ENCODE results near the gene VEGFB. TPM values are rescaled to one million over a fixed set of nuclear protein-coding genes. Genes with fewer than 3 reads are reported as not detected.

VEGFB gene
- total and polyA plus RNA-seq, 2 of the 8 experiments (the other 6 are each of a cell fraction or from before 2014, with no cell fraction given) = 9.3 to 49.6 TPM

- Histone ChIP-seq H3K9me3 (ENCODE audit: insufficient read depth in 2 of 2, low read depth in 1 of 2, low read length in 1 of 2) (no peaks in the 10 kb centered on the region), H3K23me2 (ENCODE audit: low read depth, low read length) (peaks cover 15% of the 10 kb centered on the region), H4K8ac (ENCODE audit: extremely low read depth, insufficient read depth, low read length) (no peak overlapping the region; the same call in 1 of the 2 replicates), H2BK12ac (ENCODE audit: low read depth, low read length) (no peak overlapping the region), H3K4me1 (replicated peaks in 1 of 4; ENCODE audit: control insufficient read depth in 3 of 4, insufficient read depth in 4 of 4, low read length in 3 of 4) (peaks cover 0 to 29% (median 12%) of the 10 kb centered on the region in 4 experiments; a peak in 6 of 7 replicates), H3K9ac (replicated peaks in 1 of 4; ENCODE audit: extremely low read depth in 1 of 4, low read depth in 3 of 4, low read length in 3 of 4) (no peak overlapping the region), H3K18ac (ENCODE audit: extremely low read depth, low read length) (no peak overlapping the region), H4K91ac (replicated peaks; ENCODE audit: insufficient read length, low read length) (no peak overlapping the region), H3K23ac (ENCODE audit: insufficient read length) (no peak overlapping the region), H3K4me3 (ENCODE audit: extremely low read depth in 1 of 4, insufficient read depth in 2 of 4, low read depth in 3 of 4, low read length in 4 of 4) (0 out of 8 replicates have a peak overlapping the region, but pooled peaks of 1 of the 4 experiments have one; percentile 80), H4K20me1 (replicated peaks in 1 of 2; ENCODE audit: control insufficient read depth in 1 of 2, insufficient read depth in 2 of 2, low read length in 2 of 2) (peaks cover 0 to 6% of the 10 kb centered on the region in 2 experiments), H3K79me2 (ENCODE audit: control insufficient read depth in 1 of 2, insufficient read depth in 2 of 2, low read length in 2 of 2) (no peaks in the 10 kb centered on the region), H3K14ac (ENCODE audit: insufficient read length) (no peak overlapping the region), H3K4ac (replicated peaks; ENCODE audit: insufficient read length, low read depth, low read length) (no peak overlapping the region), H3K27ac (ENCODE audit: low read depth, low read length) (no peak overlapping the region), H2BK5ac (ENCODE audit: low read depth, low read length) (no peak overlapping the region), H3K36me3 (ENCODE audit: control insufficient read depth in 2 of 4, insufficient read depth in 4 of 4, low read length in 3 of 4) (no peaks in the 10 kb centered on the region), H3K4me2 (ENCODE audit: insufficient read depth in 1 of 2, low read depth in 2 of 2, low read length in 2 of 2) (peak overlapping the region in 1 of 2 experiments; percentile 97; a peak in 1 of 4 replicates), H3K27me3 (replicated peaks in 1 of 4; ENCODE audit: control insufficient read depth in 3 of 4, extremely low read depth in 1 of 4, insufficient read depth in 3 of 4, low read length in 3 of 4) (peaks cover 0 to 12% (median 6%) of the 10 kb centered on the region in 4 experiments; a peak in 4 of 7 replicates), H2BK120ac (replicated peaks; ENCODE audit: low read depth, low read length) (no peak overlapping the region), H3K56ac (replicated peaks; ENCODE audit: insufficient read length, low read depth, low read length) (no peak overlapping the region), H2AFZ (ENCODE audit: low read length) (no peak overlapping the region), H3K79me1 (ENCODE audit: low read depth, low read length) (no peaks in the 10 kb centered on the region; the same call in 1 of the 2 replicates), H2AK5ac (ENCODE audit: low read depth, low read length) (no peak overlapping the region), H4K5ac (ENCODE audit: insufficient read length, low read depth, low read length) (no peak overlapping the region), H2BK15ac (ENCODE audit: low read length) (no peak overlapping the region), H2BK20ac (ENCODE audit: low read length) (no peak overlapping the region)
- FAIRE-seq = no peak
- CTCF ChIA-PET (ENCODE audit: partially characterized antibody) = interaction anchor here (0.7 to 8.6 kb wide), 7 partner anchors 12 to 124 kb away, joined by 3 to 51 read pairs (median 4); partner anchors contain the start of genes BAD, FERMT3, PLCB3 and PPP1R14B
- WGBS, 2 experiments (ENCODE audit: extremely low coverage in 1 of 2, insufficient coverage in 1 of 2, insufficient read length in 1 of 2, insufficient replicate concordance in 2 of 2, low coverage in 1 of 2, low lambda C conversion rate in 2 of 2, missing lambda C conversion rate in 1 of 2) = 89% methylated on average over 7 of the region's 7 CpGs; no CpG with 5 or more reads in 1 of the 2 experiments
- DNase-seq (ENCODE audit: low read depth in 1 of 2, low spot score in 2 of 2) = no peak
- POLR2A ChIA-PET (ENCODE audit: partially characterized antibody) = interaction anchor here (1.0 to 11.9 kb wide), 10 partner anchors 15 to 1375 kb away, joined by 3 to 190 read pairs (median 4); partner anchors contain the start of genes FERMT3, FKBP2, PLCB3 and PPP1R14B
- TF ChIP-seq ATF3 (IDR thresholded peaks at IDR 0.05; ENCODE audit: insufficient read depth, low read depth, low read length) = no peak
- no peak for TF ChIP-seq GTF2F1 (IDR thresholded peaks at IDR 0.05; ENCODE audit: borderline replicate concordance, low read depth, low read length)
- no peak for TF ChIP-seq NANOG (IDR thresholded peaks at IDR 0.05; ENCODE audit: insufficient read depth, low read depth, low read length, poor library complexity, severe bottlenecking)
- TF ChIP-seq KDM4A (IDR thresholded peaks at IDR 0.05; ENCODE audit: low read depth, low read length, severe bottlenecking) = no peak
- TF ChIP-seq RXRA (IDR thresholded peaks at IDR 0.05; ENCODE audit: insufficient read depth, low read depth, low read length) = no peak
- no peak for TF ChIP-seq NRF1 (IDR thresholded peaks at IDR 0.05; ENCODE audit: low read depth, low read length)
- TF ChIP-seq ASH2L (IDR thresholded peaks at IDR 0.05; ENCODE audit: low read length) = no peak
- TF ChIP-seq FOSL1 (IDR thresholded peaks at IDR 0.05; ENCODE audit: insufficient read depth, low read depth, low read length) = no peak
- TF ChIP-seq EP300 (IDR thresholded peaks at IDR 0.05; ENCODE audit: borderline replicate concordance in 1 of 2, low read depth in 2 of 2, low read length in 2 of 2) = no peak
- TF ChIP-seq TBP (IDR thresholded peaks at IDR 0.05; ENCODE audit: low read depth, low read length) = no peak
- no peak for TF ChIP-seq SP1 (IDR thresholded peaks at IDR 0.05; ENCODE audit: low read depth, low read length)
- TF ChIP-seq CHD1 (IDR thresholded peaks at IDR 0.05; ENCODE audit: low read depth, low read length) = no peak
- TF ChIP-seq TEAD4 (IDR thresholded peaks at IDR 0.05; ENCODE audit: low read depth, low read length) = no peak
Measured at GRCh38 chr11:64231546-64231945, 2.8 kb upstream of the VEGFB start.

Data from H1 (cell line).